IMR-90 (cell line): ENCODE results near the gene RNF180. TPM values are rescaled to one million over a fixed set of nuclear protein-coding genes. Genes with fewer than 3 reads are reported as not detected.

Experiments
- ATAC-seq: fragments of 200-7000 bp; cut with Tn5 transposase; 2 replicates; pipeline ENCODE4 v1.9.1; 2020; ENCODE audit warnings: low read depth, mild to moderate bottlenecking, moderate library complexity
- BruUV-seq: library from RNA; stranded (reverse); fragments of 400-500 nt; replicated peaks from 2 replicates; lab custom pipeline; 2021; lab: Mats Ljungman, UMichigan
- CTCF ChIA-PET: fragments of 300-600 bp; formaldehyde crosslinking; extraction: SDS; loops from one replicate; lab custom pipeline; 2021; ENCODE audit warnings: antibody characterized with exemption; lab: Yijun Ruan, JAX
- POLR2A ChIA-PET: fragments of 300-600 bp; sonication (Branson Sonifier 250); formaldehyde crosslinking; loops from one replicate; lab custom pipeline; 2022; ENCODE audit warnings: antibody characterized with exemption; ENCODE audit not compliant: unreplicated experiment; lab: Charles Lee
- DNase-seq: peaks from one replicate; pipeline ENCODE4 v3.0.0; 2013
- H2AFZ ChIP-seq: replicated peaks from 2 replicates; pipeline ENCODE3; 2013; ENCODE audit warnings: low read length, mild to moderate bottlenecking; ENCODE audit not compliant: poor library complexity
- H2AK5ac ChIP-seq: 2 replicates; pipeline ENCODE4 v1.6.1; 2013; ENCODE audit warnings: low read depth, low read length, inconsistent platforms
- H2AK9ac ChIP-seq: replicated peaks from 2 replicates; pipeline ENCODE3; 2013; ENCODE audit warnings: mild to moderate bottlenecking, low read depth, low read length, moderate library complexity; ENCODE audit not compliant: poor library complexity
- H2BK120ac ChIP-seq: 2 replicates; pipeline ENCODE4 v1.6.1; 2013; ENCODE audit warnings: low read depth, low read length, inconsistent platforms
- H2BK15ac ChIP-seq: 3 replicates; pipeline ENCODE4 v1.6.1; 2013; ENCODE audit warnings: low read depth, low read length, inconsistent platforms
- H2BK20ac ChIP-seq: 2 replicates; pipeline ENCODE4 v1.6.1; 2013; ENCODE audit warnings: low read depth, mild to moderate bottlenecking, inconsistent platforms, low read length, moderate library complexity
- H2BK5ac ChIP-seq: 2 replicates; pipeline ENCODE4 v1.6.1; 2013; ENCODE audit warnings: mild to moderate bottlenecking, low read depth, low read length, inconsistent platforms; ENCODE audit not compliant: poor library complexity, severe bottlenecking
- H3K14ac ChIP-seq: replicated peaks from 2 replicates; pipeline ENCODE4 v1.6.1; 2013; ENCODE audit warnings: low read depth, low read length, inconsistent platforms
- H3K18ac ChIP-seq: 2 replicates; pipeline ENCODE4 v1.6.1; 2013; ENCODE audit warnings: low read depth, low read length, control low read depth
- H3K23ac ChIP-seq: 2 replicates; pipeline ENCODE4 v1.6.1; 2013; ENCODE audit warnings: low read depth, low read length, inconsistent platforms
- H3K27ac ChIP-seq: 2 replicates; pipeline ENCODE4 v1.5.1; 2013; ENCODE audit warnings: mild to moderate bottlenecking, control low read depth, low read length; ENCODE audit not compliant: insufficient read depth
- H3K27me3 ChIP-seq: 2 replicates; pipeline ENCODE4 v1.6.1; 2013; ENCODE audit warnings: low read length; ENCODE audit not compliant: control insufficient read depth, insufficient read depth
- H3K36me3 ChIP-seq: 2 replicates; pipeline ENCODE4 v1.6.1; 2013; ENCODE audit warnings: low read length, mixed read lengths; ENCODE audit not compliant: control insufficient read depth, insufficient read depth
- H3K4ac ChIP-seq: 2 replicates; pipeline ENCODE4 v1.6.1; 2013; ENCODE audit warnings: low read depth, low read length, inconsistent platforms
- H3K4me1 ChIP-seq: 2 replicates; pipeline ENCODE4 v1.6.1; 2013; ENCODE audit warnings: low read length, mixed read lengths; ENCODE audit not compliant: control insufficient read depth, insufficient read depth
- H3K4me2 ChIP-seq: 2 replicates; pipeline ENCODE4 v1.6.1; 2013; ENCODE audit warnings: low read depth, mild to moderate bottlenecking, control low read depth, low read length, moderate library complexity
- H3K4me3 ChIP-seq: 2 replicates; pipeline ENCODE4 v1.5.1; 2013; ENCODE audit warnings: low read depth, mild to moderate bottlenecking, control low read depth, low read length, moderate library complexity; ENCODE audit not compliant: insufficient read depth
- H3K56ac ChIP-seq: 2 replicates; pipeline ENCODE4 v1.6.1; 2013; ENCODE audit warnings: low read length, inconsistent platforms; ENCODE audit not compliant: insufficient read depth; ENCODE audit errors: extremely low read depth
- H3K79me1 ChIP-seq, 2 experiments: 2 replicates each; pipeline ENCODE4 v1.6.1; 2013; ENCODE audit warnings: low read length in 2 of 2, inconsistent platforms in 1 of 2, low read depth in 1 of 2
- H3K9ac ChIP-seq: 2 replicates; pipeline ENCODE4 v1.6.1; 2013; ENCODE audit warnings: low read depth, low read length, control low read depth
- H3K9me1 ChIP-seq: 2 replicates; pipeline ENCODE4 v1.6.1; 2013; ENCODE audit warnings: low read length, inconsistent platforms; ENCODE audit not compliant: insufficient read depth
- H3K9me3 ChIP-seq: 2 replicates; pipeline ENCODE4 v1.6.1; 2013; ENCODE audit warnings: low read length; ENCODE audit not compliant: control insufficient read depth, insufficient read depth
- H4K20me1 ChIP-seq: 2 replicates; pipeline ENCODE4 v1.6.1; 2013; ENCODE audit warnings: low read length, inconsistent platforms; ENCODE audit not compliant: insufficient read depth
- H4K5ac ChIP-seq: 2 replicates; pipeline ENCODE4 v1.6.1; 2013; ENCODE audit warnings: mild to moderate bottlenecking, low read depth, low read length, control low read depth
- H4K8ac ChIP-seq, 2 experiments: 2 replicates each; pipeline ENCODE4 v1.6.1; 2013; ENCODE audit warnings: low read depth in 2 of 2, low read length in 2 of 2, control low read depth in 1 of 2, inconsistent platforms in 1 of 2
- H4K91ac ChIP-seq: 2 replicates; pipeline ENCODE4 v1.6.1; 2013; ENCODE audit warnings: low read depth, low read length, inconsistent platforms; ENCODE audit not compliant: insufficient read depth
- MAZ ChIP-seq: IDR thresholded peaks from 2 replicates; pipeline ENCODE4 v1.6.1; 2012; ENCODE audit warnings: low read depth, mild to moderate bottlenecking, low read length, improper control_type of control experiment, moderate library complexity, borderline replicate concordance
- RCOR1 ChIP-seq: IDR thresholded peaks from 2 replicates; pipeline ENCODE4 v1.6.1; 2012; ENCODE audit warnings: mild to moderate bottlenecking, low read length, improper control_type of control experiment; ENCODE audit not compliant: insufficient replicate concordance
- WGBS, 2 experiments: methylation state at CpG; one replicate each; pipeline versions ENCODE4 v1.1.5 to v1.1.7; 2013; ENCODE audit warnings: missing lambda C conversion rate in 2 of 2; ENCODE audit not compliant: insufficient read length in 1 of 2; ENCODE audit errors: extremely low coverage in 2 of 2; 5-methylcytosine and 5-hydroxymethylcytosine counted together
- dilution Hi-C: fragments of 300-500 bp; cut with HindIII; formaldehyde crosslinking; loops from one replicate; pipeline ENCODE4 v1.14.3; 2018; ENCODE audit warnings: low sequenced_read_pairs; ENCODE audit not compliant: unreplicated experiment
- in situ Hi-C: fragments of 300-500 bp; cut with MboI; formaldehyde crosslinking; loops from 3 replicates; pipeline ENCODE4 v1.14.3; 2019; ENCODE audit warnings: low sequenced_read_pairs, inconsistent platforms, mixed read lengths
- intact Hi-C: fragments of 100-400 bp; cut with micrococcal nuclease; formaldehyde crosslinking; loops from 2 replicates; pipeline ENCODE4 v1.10.0; 2022
- polyA plus RNA-seq, 3 experiments: library from polyadenylated mRNA; depleted of rRNA; stranded (reverse); fragments of >200 nt; gene quantifications; 2 replicates each; pipeline ENCODE4 v1.2.3, GENCODE V29; 2012; ENCODE audit warnings: low replicate concordance in 1 of 3
- total RNA-seq: library from RNA; depleted of rRNA; stranded (reverse); fragments of >200 nt; gene quantifications from 2 replicates; pipeline ENCODE4 v1.2.3, GENCODE V29; 2012
- TF ChIP-seq, protein P1 (sequence below): conservative IDR thresholded peaks from 2 replicates; pipeline ENCODE4 v1.5.1; 2012; ENCODE audit warnings: mild to moderate bottlenecking, low read depth, low read length, improper control_type of control experiment

RNF180 gene
- total and polyA plus RNA-seq, 2 of the 4 experiments (the other 2 are of a cell fraction), result 0.02 to 0.36 TPM

DNA sequence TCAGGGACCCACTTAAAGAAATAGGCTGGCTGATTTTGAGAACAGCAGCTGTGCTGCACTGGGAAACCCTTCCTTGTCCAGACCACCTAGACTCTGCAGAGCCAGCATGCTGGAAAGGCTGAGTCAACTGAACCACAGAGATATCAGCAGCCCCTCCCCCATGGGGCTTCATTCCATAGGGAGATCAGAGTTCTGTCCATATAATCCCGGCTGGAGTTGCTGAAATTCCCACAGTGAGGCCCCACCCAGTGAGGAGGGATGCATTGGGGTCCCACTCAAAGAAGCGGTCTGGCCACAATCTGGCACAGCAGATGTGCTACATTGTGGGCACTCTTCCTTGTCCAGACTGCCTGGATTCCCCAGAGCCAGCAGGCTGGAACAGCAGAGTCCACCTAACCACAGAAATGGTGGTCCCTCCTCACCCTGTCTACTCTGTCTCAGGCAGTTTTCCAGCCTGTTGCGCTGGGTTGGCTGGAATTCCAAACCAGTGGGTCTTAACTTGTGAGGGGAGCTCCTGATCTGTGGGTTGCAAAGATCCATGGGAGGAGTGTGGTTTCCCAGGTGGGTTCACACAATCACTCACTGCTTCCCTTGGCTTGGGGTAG is 127.1 kb downstream of the RNF180 start:
- in situ Hi-C loops, result no loop called here
- BruUV-seq, result no TSS peak
- dilution Hi-C loops, result no loop called here
- no peaks in the 10 kb centered on the region for H3K4me1 ChIP-seq
- H4K8ac ChIP-seq, result no peak overlapping the region
- no peak overlapping the region for H3K14ac ChIP-seq
- H3K79me1 ChIP-seq, result no peaks in the 10 kb centered on the region
- no CpG with 5 or more reads among the region's 3 CpGs for WGBS, 2 experiments
- H3K4ac ChIP-seq, result no peak overlapping the region
- H3K4me2 ChIP-seq, result no peak overlapping the region
- intact Hi-C loops, result no loop called here
- CTCF ChIA-PET, result interaction anchor here (0.9 kb wide), 1 partner anchor 9 kb away, joined by 3 read pairs; no protein-coding TSS in a partner anchor
- H4K20me1 ChIP-seq, result no peaks in the 10 kb centered on the region
- no peaks in the 10 kb centered on the region for H3K9me3 ChIP-seq
- POLR2A ChIA-PET, result no interaction called here
- no peak overlapping the region for H2AFZ ChIP-seq
- no peaks in the 10 kb centered on the region for H3K27me3 ChIP-seq
- H3K36me3 ChIP-seq, result no peaks in the 10 kb centered on the region
- H3K18ac ChIP-seq, result no peak overlapping the region
- no peaks in the 10 kb centered on the region for H3K9me1 ChIP-seq
- H2AK5ac ChIP-seq, result no peak overlapping the region
- no peak overlapping the region for H4K5ac ChIP-seq
- TF ChIP-seq MAZ (no peak), RCOR1 (no peak)
- TF ChIP-seq, protein P1, sequence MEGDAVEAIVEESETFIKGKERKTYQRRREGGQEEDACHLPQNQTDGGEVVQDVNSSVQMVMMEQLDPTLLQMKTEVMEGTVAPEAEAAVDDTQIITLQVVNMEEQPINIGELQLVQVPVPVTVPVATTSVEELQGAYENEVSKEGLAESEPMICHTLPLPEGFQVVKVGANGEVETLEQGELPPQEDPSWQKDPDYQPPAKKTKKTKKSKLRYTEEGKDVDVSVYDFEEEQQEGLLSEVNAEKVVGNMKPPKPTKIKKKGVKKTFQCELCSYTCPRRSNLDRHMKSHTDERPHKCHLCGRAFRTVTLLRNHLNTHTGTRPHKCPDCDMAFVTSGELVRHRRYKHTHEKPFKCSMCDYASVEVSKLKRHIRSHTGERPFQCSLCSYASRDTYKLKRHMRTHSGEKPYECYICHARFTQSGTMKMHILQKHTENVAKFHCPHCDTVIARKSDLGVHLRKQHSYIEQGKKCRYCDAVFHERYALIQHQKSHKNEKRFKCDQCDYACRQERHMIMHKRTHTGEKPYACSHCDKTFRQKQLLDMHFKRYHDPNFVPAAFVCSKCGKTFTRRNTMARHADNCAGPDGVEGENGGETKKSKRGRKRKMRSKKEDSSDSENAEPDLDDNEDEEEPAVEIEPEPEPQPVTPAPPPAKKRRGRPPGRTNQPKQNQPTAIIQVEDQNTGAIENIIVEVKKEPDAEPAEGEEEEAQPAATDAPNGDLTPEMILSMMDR, result no peak
- peak overlapping the region; percentile 16 for H2AK9ac ChIP-seq
- no peak overlapping the region for H2BK20ac ChIP-seq
- H3K56ac ChIP-seq, result no peak overlapping the region
- H3K4me3 ChIP-seq, result no peak overlapping the region
- no peak for ATAC-seq
- no peak overlapping the region for H2BK15ac ChIP-seq
- no peak overlapping the region for H3K23ac ChIP-seq
- no peak for DNase-seq
- no peak overlapping the region for H4K91ac ChIP-seq
- H2BK120ac ChIP-seq, result no peak overlapping the region
- H3K27ac ChIP-seq, result no peak overlapping the region
- H2BK5ac ChIP-seq, result no peak overlapping the region
- no peak overlapping the region for H3K9ac ChIP-seq
